HEK293 (cell line): ENCODE data around the gene DMBT1.

Experiments used
- ZNF114 ChIP-seq: fragments of 450-650 bp; formaldehyde crosslinking; IDR thresholded peaks from 2 replicates; pipeline ENCODE4 v1.5.0; 2017; ENCODE audit warnings: missing biosample characterization, missing genetic modification characterization
- ZNF692 ChIP-seq: fragments of 450-650 bp; formaldehyde crosslinking; IDR thresholded peaks from 2 replicates; pipeline ENCODE4 v1.5.1; 2016; ENCODE audit warnings: missing biosample characterization, missing genetic modification characterization

DNA sequence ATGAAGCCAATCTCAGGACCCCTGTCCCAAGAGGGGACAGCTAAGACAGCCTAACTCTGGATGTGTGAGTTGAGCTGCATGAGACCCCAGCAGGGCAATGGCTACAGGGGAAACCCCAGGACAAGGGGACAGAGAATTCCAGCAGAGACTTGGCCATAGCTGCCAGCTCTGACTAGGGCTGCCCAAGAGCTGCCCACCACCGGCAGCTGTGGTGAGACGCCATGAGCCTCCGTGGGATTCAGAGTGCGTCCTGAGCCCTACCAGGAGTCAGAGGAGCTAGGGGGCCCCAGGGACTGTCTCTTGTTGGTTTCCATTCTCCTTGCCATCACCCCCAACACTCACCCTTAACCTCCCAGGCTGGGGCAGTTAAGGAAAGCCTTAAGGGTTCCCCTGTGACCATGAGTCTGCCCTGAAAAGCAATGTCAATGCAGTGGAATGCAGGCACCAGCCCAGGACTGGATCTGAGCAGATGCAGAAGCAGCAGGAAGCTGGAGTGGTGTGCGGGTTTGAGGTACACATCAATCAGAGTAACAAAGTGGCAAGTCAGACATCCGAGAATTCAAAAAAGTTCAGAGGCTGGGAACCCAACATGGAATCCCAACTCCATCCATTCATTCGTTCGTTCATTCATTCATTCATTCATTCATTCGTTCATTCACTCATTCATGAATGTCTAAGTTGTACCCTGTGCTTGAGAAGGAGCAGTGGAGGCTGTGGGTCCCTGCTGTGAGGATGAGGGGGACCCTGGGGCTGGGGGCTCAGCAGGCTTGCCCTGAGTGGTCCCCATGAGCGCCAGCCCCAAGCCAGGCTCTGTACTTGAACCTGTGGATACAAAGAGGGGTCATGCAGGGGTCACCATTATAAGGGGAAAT is 86.2 kb downstream of the DMBT1 start:
- TF ChIP-seq ZNF692 (tag by site-specific recombination) (no peak), ZNF114 (tag by site-specific recombination) (no peak)
